Body of pancreas (tissue), 4 donors: ENCODE data around the gene KCNA10.

Experiments used
- POLR2A ChIP-seq, 3 donors: fragments of 450-650 bp; IDR thresholded peaks; one replicate each; pipeline ENCODE4 v1.6.1; 2016; ENCODE audit warnings: antibody characterized with exemption in 3 of 3, mild to moderate bottlenecking in 2 of 3
- TF ChIP-seq, protein P1 (sequence below), 7 experiments: fragments of 450-650 bp in 4 of 7; fragments of 200-600 bp in 3 of 7; sonication (generic) in 3 of 7; IDR thresholded peaks; one replicate each; pipeline ENCODE4 v1.5.1; 2016 to 2019; ENCODE audit warnings: antibody characterized with exemption in 7 of 7

DNA sequence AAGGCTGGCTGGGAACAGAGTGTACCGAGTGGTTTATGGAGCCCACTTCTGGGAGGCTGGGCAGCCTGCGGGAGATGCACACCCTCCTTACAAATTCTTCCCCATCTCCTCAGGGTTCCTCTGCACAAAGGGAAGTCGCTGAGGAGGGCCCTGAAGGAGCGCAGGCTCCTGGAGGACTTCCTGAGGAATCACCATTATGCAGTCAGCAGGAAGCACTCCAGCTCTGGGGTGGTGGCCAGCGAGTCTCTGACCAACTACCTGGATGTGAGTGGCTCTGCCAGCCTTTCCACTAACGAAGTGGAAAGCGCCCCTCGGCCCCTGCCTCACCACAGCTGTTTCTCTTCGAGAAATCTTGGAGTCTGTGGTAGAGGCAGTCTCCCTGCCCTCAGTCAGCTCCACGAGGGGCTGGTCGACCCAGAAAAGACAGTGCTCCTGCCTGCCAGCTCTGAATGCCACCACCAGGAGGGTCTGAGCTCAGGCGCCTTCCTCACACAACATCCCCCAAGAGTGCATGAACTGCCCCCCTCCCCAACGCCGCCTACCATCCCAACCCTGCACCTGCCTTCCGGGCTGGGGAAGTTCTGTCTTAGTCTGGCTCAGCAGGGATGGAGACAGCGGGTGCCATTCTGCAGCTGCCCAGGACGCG, 36.2 kb downstream of the KCNA10 start:
- no peak for TF ChIP-seq POLR2A (IDR thresholded peaks at IDR 0.05)
- TF ChIP-seq, protein P1, sequence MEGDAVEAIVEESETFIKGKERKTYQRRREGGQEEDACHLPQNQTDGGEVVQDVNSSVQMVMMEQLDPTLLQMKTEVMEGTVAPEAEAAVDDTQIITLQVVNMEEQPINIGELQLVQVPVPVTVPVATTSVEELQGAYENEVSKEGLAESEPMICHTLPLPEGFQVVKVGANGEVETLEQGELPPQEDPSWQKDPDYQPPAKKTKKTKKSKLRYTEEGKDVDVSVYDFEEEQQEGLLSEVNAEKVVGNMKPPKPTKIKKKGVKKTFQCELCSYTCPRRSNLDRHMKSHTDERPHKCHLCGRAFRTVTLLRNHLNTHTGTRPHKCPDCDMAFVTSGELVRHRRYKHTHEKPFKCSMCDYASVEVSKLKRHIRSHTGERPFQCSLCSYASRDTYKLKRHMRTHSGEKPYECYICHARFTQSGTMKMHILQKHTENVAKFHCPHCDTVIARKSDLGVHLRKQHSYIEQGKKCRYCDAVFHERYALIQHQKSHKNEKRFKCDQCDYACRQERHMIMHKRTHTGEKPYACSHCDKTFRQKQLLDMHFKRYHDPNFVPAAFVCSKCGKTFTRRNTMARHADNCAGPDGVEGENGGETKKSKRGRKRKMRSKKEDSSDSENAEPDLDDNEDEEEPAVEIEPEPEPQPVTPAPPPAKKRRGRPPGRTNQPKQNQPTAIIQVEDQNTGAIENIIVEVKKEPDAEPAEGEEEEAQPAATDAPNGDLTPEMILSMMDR (IDR thresholded peaks at IDR 0.05) = no peak
